NAMALWA (cell line): ENCODE results near the gene ZNF697.

ENCODE experiments used
- DNase-seq: peaks from one replicate; pipeline ENCODE4 v3.0.0-alpha.2; 2015; ENCODE audit warnings: low spot score

The ZNF697 gene

GRCh38 chr1:119662034-119662437 is 14.0 kb upstream of the ZNF697 start:
- no peak for DNase-seq

GRCh38 chr1:119660253-119661083 is 12.4 kb upstream of the ZNF697 start:
- no peak for DNase-seq

GRCh38 chr1:119659628-119660027 is 11.6 kb upstream of the ZNF697 start:
- DNase-seq, result no peak

GRCh38 chr1:119656410-119656955 is 8.4 kb upstream of the ZNF697 start:
- DNase-seq, result no peak

GRCh38 chr1:119655154-119655553 is 7.1 kb upstream of the ZNF697 start:
- DNase-seq, result no peak

- no peak for DNase-seq
These were observed 5.7 kb upstream of the ZNF697 start for GRCh38 chr1:119653839-119654170.

- no peak for DNase-seq
These were observed 5.2 kb upstream of the ZNF697 start for GRCh38 chr1:119653135-119653838.

- DNase-seq, result no peak
These were observed 4.5 kb upstream of the ZNF697 start for GRCh38 chr1:119652587-119652986.

- no peak for DNase-seq
These were observed 3.6 kb upstream of the ZNF697 start for GRCh38 chr1:119651641-119652040.

GRCh38 chr1:119651133-119651532 is 3.1 kb upstream of the ZNF697 start:
- DNase-seq, result no peak

- DNase-seq, result no peak
These were observed 546 bp upstream of the ZNF697 start for GRCh38 chr1:119648620-119649004.

- DNase-seq, result no peak
These were observed 785 bp downstream of the ZNF697 start for GRCh38 chr1:119647228-119647733.

GRCh38 chr1:119646521-119647227 is 1.4 kb downstream of the ZNF697 start:
- no peak for DNase-seq

- DNase-seq, result no peak
These were observed 9.0 kb downstream of the ZNF697 start for GRCh38 chr1:119639109-119639508.

- DNase-seq, result no peak
These were observed 10.4 kb downstream of the ZNF697 start for GRCh38 chr1:119637710-119638109.

- no peak for DNase-seq
These were observed 11.5 kb downstream of the ZNF697 start for GRCh38 chr1:119636491-119637089.

GRCh38 chr1:119635811-119636390 is 12.2 kb downstream of the ZNF697 start:
- no peak for DNase-seq

GRCh38 chr1:119634016-119634415 is 14.1 kb downstream of the ZNF697 start:
- no peak for DNase-seq

GRCh38 chr1:119633575-119633974 is 14.5 kb downstream of the ZNF697 start:
- no peak for DNase-seq

- no peak for DNase-seq
These were observed 15.2 kb downstream of the ZNF697 start for GRCh38 chr1:119632841-119633240.

GRCh38 chr1:119632103-119632490 is 16.0 kb downstream of the ZNF697 start:
- DNase-seq, result no peak
